ENCODE measurements around the gene IQSEC1. TPM values are rescaled to one million over a fixed set of nuclear protein-coding genes. Genes with fewer than 3 reads are reported as not detected.
A peak's percentile ranks its signal among the peaks of the same experiment; 100 is the strongest.

The IQSEC1 gene
- total RNA-seq, 4 donors from 2014 or later: 56.1 to 99.5 (median 78.2) TPM

DNA sequence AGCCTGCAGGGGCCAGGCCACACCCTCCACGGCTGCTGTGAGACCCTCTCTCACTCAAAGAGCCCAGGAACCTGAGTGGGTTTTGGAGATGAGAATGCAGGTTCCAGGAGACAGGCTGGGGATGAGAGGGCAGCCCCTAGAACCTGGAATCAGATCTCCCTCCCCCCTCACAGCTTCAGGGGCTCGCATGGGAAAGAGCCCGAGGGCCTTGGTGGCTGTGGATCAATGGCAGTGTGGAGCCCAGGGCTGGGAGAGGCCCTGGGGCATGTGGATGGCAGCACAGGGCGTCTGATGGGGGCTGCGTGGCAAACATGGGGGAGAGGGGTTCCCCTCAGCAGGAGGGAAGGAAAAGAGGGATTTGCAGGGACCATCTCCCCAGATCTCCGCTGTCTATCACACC, 119.0 kb downstream of the IQSEC1 start:
- Histone ChIP-seq H3K4me3 (no peak overlapping the region), H3K27me3 (no peaks in the 10 kb centered on the region), H3K9me3 (no peaks in the 10 kb centered on the region), H3K4me1 (peaks cover 80 to 95% (median 86%) of the 10 kb centered on the region in 4 donors), H3K27ac (replicated peaks in 1 of 4) (peak overlapping the region; percentile 76 to 81 (median 79)), H3K36me3 (peaks cover 0 to 5% (median 0%) of the 10 kb centered on the region in 4 donors)
- 84% methylated on average over 6 of the region's 6 CpGs for WGBS
- no peak for DNase-seq (ENCODE audit: extremely low spot score)
- intact Hi-C loops (cut with DNase I): no loop called here
- TF ChIP-seq POLR2AphosphoS5 (IDR thresholded peaks at IDR 0.05): no peak
- TF ChIP-seq POLR2A (IDR thresholded peaks at IDR 0.05; ENCODE audit: low read depth): no peak
- TF ChIP-seq EP300 (IDR thresholded peaks at IDR 0.05): no peak
- TF ChIP-seq, protein P1, sequence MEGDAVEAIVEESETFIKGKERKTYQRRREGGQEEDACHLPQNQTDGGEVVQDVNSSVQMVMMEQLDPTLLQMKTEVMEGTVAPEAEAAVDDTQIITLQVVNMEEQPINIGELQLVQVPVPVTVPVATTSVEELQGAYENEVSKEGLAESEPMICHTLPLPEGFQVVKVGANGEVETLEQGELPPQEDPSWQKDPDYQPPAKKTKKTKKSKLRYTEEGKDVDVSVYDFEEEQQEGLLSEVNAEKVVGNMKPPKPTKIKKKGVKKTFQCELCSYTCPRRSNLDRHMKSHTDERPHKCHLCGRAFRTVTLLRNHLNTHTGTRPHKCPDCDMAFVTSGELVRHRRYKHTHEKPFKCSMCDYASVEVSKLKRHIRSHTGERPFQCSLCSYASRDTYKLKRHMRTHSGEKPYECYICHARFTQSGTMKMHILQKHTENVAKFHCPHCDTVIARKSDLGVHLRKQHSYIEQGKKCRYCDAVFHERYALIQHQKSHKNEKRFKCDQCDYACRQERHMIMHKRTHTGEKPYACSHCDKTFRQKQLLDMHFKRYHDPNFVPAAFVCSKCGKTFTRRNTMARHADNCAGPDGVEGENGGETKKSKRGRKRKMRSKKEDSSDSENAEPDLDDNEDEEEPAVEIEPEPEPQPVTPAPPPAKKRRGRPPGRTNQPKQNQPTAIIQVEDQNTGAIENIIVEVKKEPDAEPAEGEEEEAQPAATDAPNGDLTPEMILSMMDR (IDR thresholded peaks at IDR 0.05): no peak

DNA sequence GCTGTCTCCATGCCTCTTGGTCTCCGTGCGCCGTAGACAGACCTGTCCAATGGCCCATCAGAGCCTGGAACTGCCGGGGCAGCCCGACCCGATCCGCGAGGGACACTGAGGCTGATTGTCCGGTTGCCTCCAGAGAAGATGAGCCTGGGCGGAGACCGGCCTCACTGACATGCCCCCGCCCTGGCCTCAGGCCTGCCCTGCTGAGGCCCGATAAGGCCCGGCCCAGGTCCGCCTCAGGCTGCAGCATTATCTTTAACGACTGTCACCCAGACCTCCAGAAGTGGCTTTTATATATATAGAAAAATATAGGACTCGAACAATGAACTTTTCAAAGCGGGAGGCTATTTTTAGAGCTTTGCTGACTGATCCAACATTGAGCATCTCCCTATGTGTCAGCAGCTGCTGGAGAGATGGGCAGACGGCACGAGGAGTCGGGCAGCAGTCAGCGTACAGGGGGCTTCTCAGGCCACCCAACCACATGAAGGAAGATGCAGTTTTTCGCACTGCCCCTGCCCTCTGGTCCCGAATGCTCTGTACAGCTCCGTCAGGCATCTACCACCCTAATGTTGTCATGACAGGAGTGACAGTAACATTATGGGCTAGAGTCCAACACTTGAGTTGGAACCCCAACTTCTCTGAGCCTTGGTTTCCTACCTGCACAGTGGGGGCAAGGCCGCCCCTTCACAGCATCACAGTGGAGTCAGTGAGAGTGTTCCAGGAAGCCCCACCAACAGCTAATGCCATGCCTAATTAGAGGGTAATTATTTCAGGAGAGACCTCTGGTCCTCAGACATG, 119.8 kb downstream of the IQSEC1 start:
- Histone ChIP-seq H3K4me1 (peaks cover 80 to 95% (median 86%) of the 10 kb centered on the region in 4 donors), H3K4me3 (no peak overlapping the region), H3K36me3 (peaks cover 0 to 5% (median 0%) of the 10 kb centered on the region in 4 donors), H3K27me3 (no peaks in the 10 kb centered on the region), H3K9me3 (no peaks in the 10 kb centered on the region), H3K27ac (replicated peaks in 1 of 4) (peak overlapping the region; percentile 76 to 81 (median 79))
- TF ChIP-seq POLR2AphosphoS5 (IDR thresholded peaks at IDR 0.05) (no peak), EP300 (IDR thresholded peaks at IDR 0.05) (no peak), POLR2A (IDR thresholded peaks at IDR 0.05; ENCODE audit: low read depth) (no peak)
- TF ChIP-seq, protein P1 (IDR thresholded peaks at IDR 0.05): no peak
- no peak for DNase-seq (ENCODE audit: extremely low spot score)
- WGBS: 68% methylated on average over 11 of the region's 26 CpGs
- intact Hi-C loops (cut with DNase I): no loop called here

DNA sequence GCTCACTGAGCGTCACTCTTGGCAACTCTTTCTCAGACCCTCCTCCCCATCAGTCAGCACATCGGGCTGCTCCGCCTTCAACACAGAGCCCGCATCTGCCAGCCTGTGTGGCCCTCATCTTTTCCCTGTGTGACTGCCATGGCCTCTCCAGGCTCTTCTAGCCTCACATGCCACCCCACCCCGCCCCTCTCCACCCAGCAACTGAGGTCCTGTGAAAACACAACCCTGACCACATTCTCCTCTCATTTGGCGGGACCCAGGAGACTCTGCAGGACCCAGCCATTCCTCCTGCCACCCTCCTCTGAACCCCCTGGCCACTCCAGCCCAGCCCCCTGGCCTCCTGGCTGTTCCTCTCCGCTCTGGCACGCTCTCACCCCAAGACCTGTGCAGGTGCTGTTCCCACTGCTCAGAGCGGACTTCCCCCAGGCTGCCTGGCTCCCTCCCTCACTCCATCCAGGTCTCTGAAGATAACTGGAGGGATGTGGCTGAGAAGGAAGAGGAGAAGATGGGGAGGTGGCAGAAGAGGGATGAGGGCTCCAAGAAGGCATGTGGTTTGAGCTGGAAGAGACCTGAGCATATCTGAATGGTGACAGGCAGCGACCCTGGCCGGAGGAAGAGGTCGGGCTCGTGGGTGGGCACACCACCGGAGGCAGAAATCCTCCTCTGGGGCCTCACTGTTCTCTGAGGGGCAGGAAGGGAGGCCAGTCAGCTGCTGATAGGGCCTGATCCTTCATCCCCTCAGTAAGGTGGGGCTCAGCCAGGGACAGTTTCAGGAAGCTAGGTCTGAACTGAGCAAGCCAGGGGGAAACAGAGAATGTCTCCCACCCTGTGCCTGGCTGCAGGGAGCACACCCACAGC, 120.7 kb downstream of the IQSEC1 start:
- TF ChIP-seq POLR2AphosphoS5 (IDR thresholded peaks at IDR 0.05) (no peak), EP300 (IDR thresholded peaks at IDR 0.05) (no peak), POLR2A (IDR thresholded peaks at IDR 0.05; ENCODE audit: low read depth) (no peak)
- TF ChIP-seq, protein P1 (IDR thresholded peaks at IDR 0.05): no peak
- H3K4me3 ChIP-seq: no peak overlapping the region
- peak overlapping the region in 3 of 4 donors; percentile 8 to 80 (median 27) for H3K27ac ChIP-seq (replicated peaks in 1 of 4)
- WGBS: 83% methylated on average over 14 of the region's 14 CpGs
- H3K27me3 ChIP-seq: no peaks in the 10 kb centered on the region
- no peak for DNase-seq (ENCODE audit: extremely low spot score)
- no peaks in the 10 kb centered on the region for H3K9me3 ChIP-seq
- peaks cover 0 to 5% (median 0%) of the 10 kb centered on the region in 4 donors for H3K36me3 ChIP-seq
- H3K4me1 ChIP-seq: peaks cover 80 to 95% (median 86%) of the 10 kb centered on the region in 4 donors
- intact Hi-C loops (cut with DNase I): no loop called here

DNA sequence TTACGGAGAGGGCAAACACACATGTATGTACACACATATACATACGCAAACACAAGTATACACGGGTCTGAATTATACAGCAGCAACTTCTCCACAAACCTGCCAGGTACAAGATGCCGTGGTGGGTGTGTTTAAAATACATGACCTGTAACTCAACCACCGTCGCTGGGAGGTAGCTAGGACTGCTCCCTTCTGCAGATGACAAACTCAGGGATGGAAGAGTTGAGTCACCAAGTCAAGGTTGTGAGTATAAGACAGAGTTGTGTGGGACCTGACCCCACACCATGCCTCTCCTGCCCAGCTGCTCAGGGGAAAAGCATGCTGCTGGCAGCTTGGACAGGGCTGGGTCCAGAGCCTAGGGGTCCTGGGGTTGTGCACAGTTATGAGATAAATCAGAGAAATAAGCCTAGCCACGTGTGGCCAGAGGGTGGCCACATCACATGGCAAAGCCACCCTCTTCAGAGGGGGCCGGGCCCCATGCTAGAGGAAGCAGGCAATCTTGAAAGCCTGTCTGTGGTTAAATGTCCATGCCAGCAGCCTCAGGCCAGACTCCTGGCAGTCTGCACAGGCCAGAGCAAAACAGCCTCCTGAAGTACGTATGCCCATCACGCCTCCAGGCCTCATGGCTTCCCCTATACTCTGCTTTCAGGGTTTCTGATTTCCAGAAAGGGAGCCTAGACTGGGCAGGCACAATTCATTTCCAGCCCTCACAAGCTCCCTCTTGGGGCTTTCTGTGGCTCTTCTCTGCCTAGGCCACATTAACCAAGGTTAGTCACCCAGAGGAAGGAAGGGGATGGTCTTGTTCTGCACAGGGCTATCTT, 124.1 kb downstream of the IQSEC1 start:
- no peak for DNase-seq (ENCODE audit: extremely low spot score)
- TF ChIP-seq POLR2AphosphoS5 (IDR thresholded peaks at IDR 0.05): no peak
- TF ChIP-seq EP300 (IDR thresholded peaks at IDR 0.05): no peak
- TF ChIP-seq, protein P1 (IDR thresholded peaks at IDR 0.05): no peak
- no peak for TF ChIP-seq POLR2A (IDR thresholded peaks at IDR 0.05; ENCODE audit: low read depth)
- H3K36me3 ChIP-seq: peaks cover 0 to 5% (median 0%) of the 10 kb centered on the region in 4 donors
- H3K4me1 ChIP-seq: peaks cover 80 to 95% (median 86%) of the 10 kb centered on the region in 4 donors
- 68% methylated on average over 7 of the region's 10 CpGs for WGBS
- H3K27ac ChIP-seq (replicated peaks in 1 of 4): no peak overlapping the region
- no peaks in the 10 kb centered on the region for H3K9me3 ChIP-seq
- no peak overlapping the region for H3K4me3 ChIP-seq
- no peaks in the 10 kb centered on the region for H3K27me3 ChIP-seq
- intact Hi-C loops (cut with DNase I): no loop called here
